Left lung (tissue), 10 donors: ENCODE measurements around the gene COL25A1. TPM values are rescaled to one million over a fixed set of nuclear protein-coding genes. Genes with fewer than 3 reads are reported as not detected.

Experiments
- ATAC-seq: fragments of 200-7000 bp; cut with Tn5 transposase; one replicate; pipeline ENCODE4 v1.9.1; 2020; ENCODE audit warnings: moderate library complexity
- DNase-seq, 4 donors: peaks; one replicate each; pipeline ENCODE4 v3.0.0-alpha.2; 2013 to 2020
- H3K27ac ChIP-seq, 2 donors: fragments of 200-600 bp; sonication (generic) in 1 of 2; one replicate each; pipeline versions ENCODE4 v1.5.0 to v1.8.0; 2020 to 2021
- H3K27me3 ChIP-seq, 2 donors: fragments of 200-600 bp; sonication (generic) in 1 of 2; one replicate each; pipeline versions ENCODE4 v1.5.0 to v1.8.0; 2020 to 2021
- H3K36me3 ChIP-seq, 2 donors: fragments of 200-600 bp; sonication (generic) in 1 of 2; one replicate each; pipeline versions ENCODE4 v1.5.0 to v1.8.0; 2020 to 2021
- H3K4me1 ChIP-seq, 2 donors: fragments of 200-600 bp; one replicate each; pipeline ENCODE4 v1.8.0; 2021
- H3K4me3 ChIP-seq, 2 donors: fragments of 200-600 bp; sonication (generic) in 1 of 2; one replicate each; pipeline versions ENCODE4 v1.5.0 to v1.8.0; 2020 to 2021; ENCODE audit warnings: mild to moderate bottlenecking in 1 of 2
- H3K9me3 ChIP-seq, 2 donors: fragments of 200-600 bp; sonication (generic) in 1 of 2; one replicate each; pipeline versions ENCODE4 v1.5.0 to v1.8.0; 2020 to 2021
- CTCF ChIP-seq, 2 donors: fragments of 200-600 bp; sonication (generic) in 1 of 2; IDR thresholded peaks; one replicate each; pipeline versions ENCODE4 v1.5.0 to v1.8.0; 2021; ENCODE audit warnings: antibody characterized with exemption in 2 of 2
- intact Hi-C, 2 donors: fragments of 100-400 bp; cut with DNase I; formaldehyde crosslinking; loops; one replicate each; pipeline versions ENCODE4 v1.11.2 to v1.14.2; 2022
- polyA plus RNA-seq, 6 donors: library from polyadenylated mRNA; unstranded; fragments of 120-200 nt; gene quantifications; one replicate each; pipeline ENCODE4 v1.2.1, GENCODE V29; 2013; ENCODE audit not compliant: insufficient read length in 6 of 6
- total RNA-seq, 2 donors: library from RNA; stranded (reverse); fragmentation: NEBNext Ultra II Directional; extraction: Animal tissue kit (Norgen Biotek cat#: 25700); gene quantifications; one replicate each; pipeline ENCODE4 v1.2.1, GENCODE V29; 2021
- donor health status: DM: no; HTN: yes; CAD: no.
- donor health status: DM: no; HTN: no; CAD: no.

The COL25A1 gene
- total and polyA plus RNA-seq, 8 donors, result 0.13 to 1.8 (median 1.4) TPM

GRCh38 chr4:108887034-108887433, 415.4 kb downstream of the COL25A1 start:
- no peaks in the 10 kb centered on the region for H3K36me3 ChIP-seq
- H3K27ac ChIP-seq, result no peak overlapping the region
- TF ChIP-seq CTCF (IDR thresholded peaks at IDR 0.05), result no peak
- ATAC-seq (no peak), DNase-seq (no peak)
- intact Hi-C loops, result no loop called here
- H3K4me3 ChIP-seq, result no peak overlapping the region
- no peaks in the 10 kb centered on the region for H3K4me1 ChIP-seq
- no peaks in the 10 kb centered on the region for H3K9me3 ChIP-seq
- H3K27me3 ChIP-seq, result no peaks in the 10 kb centered on the region

- DNase-seq (no peak), ATAC-seq (no peak)
- no peaks in the 10 kb centered on the region for H3K36me3 ChIP-seq
- H3K27me3 ChIP-seq, result no peaks in the 10 kb centered on the region
- TF ChIP-seq CTCF (IDR thresholded peaks at IDR 0.05), result no peak
- no peaks in the 10 kb centered on the region for H3K9me3 ChIP-seq
- H3K27ac ChIP-seq, result no peak overlapping the region
- no peaks in the 10 kb centered on the region for H3K4me1 ChIP-seq
- intact Hi-C loops, result no loop called here
- H3K4me3 ChIP-seq, result no peak overlapping the region
Observed at GRCh38 chr4:108885211-108885610, 417.2 kb downstream of the COL25A1 start.

GRCh38 chr4:108884596-108884995, 417.9 kb downstream of the COL25A1 start:
- intact Hi-C loops, result no loop called here
- ATAC-seq, result no peak
- TF ChIP-seq CTCF (IDR thresholded peaks at IDR 0.05), result no peak
- H3K27ac ChIP-seq, result no peak overlapping the region
- H3K27me3 ChIP-seq, result no peaks in the 10 kb centered on the region
- no peaks in the 10 kb centered on the region for H3K4me1 ChIP-seq
- H3K4me3 ChIP-seq, result no peak overlapping the region
- no peaks in the 10 kb centered on the region for H3K9me3 ChIP-seq
- H3K36me3 ChIP-seq, result no peaks in the 10 kb centered on the region
- DNase-seq, result no peak

GRCh38 chr4:108881986-108882385, 420.5 kb downstream of the COL25A1 start:
- Histone ChIP-seq H3K27me3 (no peaks in the 10 kb centered on the region), H3K9me3 (no peaks in the 10 kb centered on the region), H3K36me3 (no peaks in the 10 kb centered on the region), H3K27ac (no peak overlapping the region), H3K4me1 (no peaks in the 10 kb centered on the region), H3K4me3 (no peak overlapping the region)
- DNase-seq (no peak), ATAC-seq (no peak)
- intact Hi-C loops, result no loop called here
- TF ChIP-seq CTCF (IDR thresholded peaks at IDR 0.05), result no peak

GRCh38 chr4:108881190-108881589, 421.3 kb downstream of the COL25A1 start:
- no peaks in the 10 kb centered on the region for H3K9me3 ChIP-seq
- H3K4me3 ChIP-seq, result no peak overlapping the region
- no peak for ATAC-seq
- H3K27ac ChIP-seq, result no peak overlapping the region
- intact Hi-C loops, result no loop called here
- H3K36me3 ChIP-seq, result no peaks in the 10 kb centered on the region
- no peak for DNase-seq
- no peaks in the 10 kb centered on the region for H3K27me3 ChIP-seq
- TF ChIP-seq CTCF (IDR thresholded peaks at IDR 0.05), result no peak
- H3K4me1 ChIP-seq, result no peaks in the 10 kb centered on the region
